ENCODE measurements around the gene FABP3.

DNA sequence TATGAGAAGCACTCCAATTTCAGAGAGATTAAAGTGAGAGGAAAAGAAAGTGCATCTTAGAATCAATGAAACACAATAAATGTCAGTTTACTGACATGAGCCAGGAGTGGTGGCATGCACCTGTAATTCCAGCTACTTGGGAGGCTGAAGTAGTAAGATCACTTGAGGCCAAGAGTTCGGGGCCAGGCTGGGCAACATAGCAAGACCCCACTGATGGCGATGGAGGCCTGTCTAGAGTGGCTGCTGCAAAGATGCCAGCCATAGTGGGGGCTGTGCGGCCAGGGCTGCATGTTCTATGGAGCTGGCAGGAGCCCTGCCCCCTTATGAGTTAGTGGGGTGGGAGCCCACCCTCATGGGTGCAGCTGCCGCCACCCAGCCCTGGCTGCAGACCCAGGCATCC lies 48.8 kb downstream of the FABP3 start:
- TF ChIP-seq, protein P1, sequence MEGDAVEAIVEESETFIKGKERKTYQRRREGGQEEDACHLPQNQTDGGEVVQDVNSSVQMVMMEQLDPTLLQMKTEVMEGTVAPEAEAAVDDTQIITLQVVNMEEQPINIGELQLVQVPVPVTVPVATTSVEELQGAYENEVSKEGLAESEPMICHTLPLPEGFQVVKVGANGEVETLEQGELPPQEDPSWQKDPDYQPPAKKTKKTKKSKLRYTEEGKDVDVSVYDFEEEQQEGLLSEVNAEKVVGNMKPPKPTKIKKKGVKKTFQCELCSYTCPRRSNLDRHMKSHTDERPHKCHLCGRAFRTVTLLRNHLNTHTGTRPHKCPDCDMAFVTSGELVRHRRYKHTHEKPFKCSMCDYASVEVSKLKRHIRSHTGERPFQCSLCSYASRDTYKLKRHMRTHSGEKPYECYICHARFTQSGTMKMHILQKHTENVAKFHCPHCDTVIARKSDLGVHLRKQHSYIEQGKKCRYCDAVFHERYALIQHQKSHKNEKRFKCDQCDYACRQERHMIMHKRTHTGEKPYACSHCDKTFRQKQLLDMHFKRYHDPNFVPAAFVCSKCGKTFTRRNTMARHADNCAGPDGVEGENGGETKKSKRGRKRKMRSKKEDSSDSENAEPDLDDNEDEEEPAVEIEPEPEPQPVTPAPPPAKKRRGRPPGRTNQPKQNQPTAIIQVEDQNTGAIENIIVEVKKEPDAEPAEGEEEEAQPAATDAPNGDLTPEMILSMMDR (IDR thresholded peaks at IDR 0.05 in 2 of 3, conservative IDR thresholded peaks at IDR 0.05 in 1 of 3; ENCODE audit: control insufficient read depth in 2 of 3, extremely low read depth in 1 of 3, insufficient read depth in 1 of 3, low read depth in 3 of 3, low read length in 3 of 3), result no peak
- TF ChIP-seq SP1 (IDR thresholded peaks at IDR 0.05; ENCODE audit: low read depth, low read length) (no peak), EP300 (IDR thresholded peaks at IDR 0.05; ENCODE audit: borderline replicate concordance in 1 of 2, control insufficient read depth in 1 of 2, low read depth in 2 of 2, low read length in 2 of 2) (no peak), NR2C1 (IDR thresholded peaks at IDR 0.05) (no peak), EZH2 (IDR thresholded peaks at IDR 0.05; ENCODE audit: borderline replicate concordance, control insufficient read depth, low read depth, low read length) (no peak), MYC (IDR thresholded peaks at IDR 0.05; ENCODE audit: insufficient read depth, insufficient read length, insufficient replicate concordance, low read length, severe bottlenecking) (no peak), TBL1XR1 (IDR thresholded peaks at IDR 0.05; ENCODE audit: low read depth, low read length) (no peak), NRF1 (conservative IDR thresholded peaks at IDR 0.05; ENCODE audit: low read depth, low read length) (no peak), CHD2 (IDR thresholded peaks at IDR 0.05; ENCODE audit: borderline replicate concordance, low read depth, low read length) (no peak)
- TF ChIP-seq, protein P2, sequence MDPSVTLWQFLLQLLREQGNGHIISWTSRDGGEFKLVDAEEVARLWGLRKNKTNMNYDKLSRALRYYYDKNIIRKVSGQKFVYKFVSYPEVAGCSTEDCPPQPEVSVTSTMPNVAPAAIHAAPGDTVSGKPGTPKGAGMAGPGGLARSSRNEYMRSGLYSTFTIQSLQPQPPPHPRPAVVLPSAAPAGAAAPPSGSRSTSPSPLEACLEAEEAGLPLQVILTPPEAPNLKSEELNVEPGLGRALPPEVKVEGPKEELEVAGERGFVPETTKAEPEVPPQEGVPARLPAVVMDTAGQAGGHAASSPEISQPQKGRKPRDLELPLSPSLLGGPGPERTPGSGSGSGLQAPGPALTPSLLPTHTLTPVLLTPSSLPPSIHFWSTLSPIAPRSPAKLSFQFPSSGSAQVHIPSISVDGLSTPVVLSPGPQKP (IDR thresholded peaks at IDR 0.05; ENCODE audit: low read depth, low read length), result no peak
- TF ChIP-seq, protein P3, sequence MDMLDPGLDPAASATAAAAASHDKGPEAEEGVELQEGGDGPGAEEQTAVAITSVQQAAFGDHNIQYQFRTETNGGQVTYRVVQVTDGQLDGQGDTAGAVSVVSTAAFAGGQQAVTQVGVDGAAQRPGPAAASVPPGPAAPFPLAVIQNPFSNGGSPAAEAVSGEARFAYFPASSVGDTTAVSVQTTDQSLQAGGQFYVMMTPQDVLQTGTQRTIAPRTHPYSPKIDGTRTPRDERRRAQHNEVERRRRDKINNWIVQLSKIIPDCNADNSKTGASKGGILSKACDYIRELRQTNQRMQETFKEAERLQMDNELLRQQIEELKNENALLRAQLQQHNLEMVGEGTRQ (IDR thresholded peaks at IDR 0.05; ENCODE audit: borderline replicate concordance, low read depth, low read length), result no peak

All from GM12878 (cell line).